Measurements from ENCODE around the gene TMUB1. TPM values are rescaled to one million over a fixed set of nuclear protein-coding genes. Genes with fewer than 3 reads are reported as not detected.

TMUB1 gene
- total RNA-seq, 1 experiment from 2014 or later: 43.8 TPM

GRCh38 chr7:151103973-151104372 is 20.7 kb upstream of the TMUB1 start:
- CTCF ChIA-PET: interaction anchor here (0.6 kb wide), 1 partner anchor 20 kb away, joined by 3 read pairs; no protein-coding TSS in a partner anchor
- DNase-seq (ENCODE audit: low spot score): no peak
- Histone ChIP-seq H3K9me3 (ENCODE audit: low read depth, low read length, poor library complexity, severe bottlenecking) (no peaks in the 10 kb centered on the region), H3K27ac (ENCODE audit: low read depth, low read length, poor library complexity, severe bottlenecking) (no peak overlapping the region), H3K4me1 (ENCODE audit: insufficient read depth, low read length, poor library complexity, severe bottlenecking) (no peaks in the 10 kb centered on the region), H3K36me3 (ENCODE audit: insufficient read depth, low read length, poor library complexity, severe bottlenecking) (no peaks in the 10 kb centered on the region), H3K27me3 (replicated peaks; ENCODE audit: insufficient read depth, low read depth, low read length, poor library complexity) (no peaks in the 10 kb centered on the region), H3K4me3 (ENCODE audit: low read depth, low read length, poor library complexity, severe bottlenecking) (no peak overlapping the region)
- BruUV-seq (replicated peaks): no TSS peak
- POLR2A ChIA-PET (ENCODE audit: low non-redundant PET): no interaction called here
- TF ChIP-seq CTCF (conservative IDR thresholded peaks at IDR 0.05; ENCODE audit: low read depth, low read length): no peak
- no peak for TF ChIP-seq EZH2 (IDR thresholded peaks at IDR 0.05; ENCODE audit: borderline replicate concordance, low read depth, low read length, poor library complexity, severe bottlenecking)
- intact Hi-C loops (cut with micrococcal nuclease; ENCODE audit: unreplicated experiment): no loop called here

- BruUV-seq (replicated peaks): no TSS peak
- no peak overlapping the region for H3K4me3 ChIP-seq (ENCODE audit: low read depth, low read length, poor library complexity, severe bottlenecking)
- no peak for TF ChIP-seq CTCF (conservative IDR thresholded peaks at IDR 0.05; ENCODE audit: low read depth, low read length)
- ChIA-PET POLR2A (ENCODE audit: low non-redundant PET) (no interaction called here), CTCF (no interaction called here)
- no peak for DNase-seq (ENCODE audit: low spot score)
- no peaks in the 10 kb centered on the region for H3K4me1 ChIP-seq (ENCODE audit: insufficient read depth, low read length, poor library complexity, severe bottlenecking)
- H3K36me3 ChIP-seq (ENCODE audit: insufficient read depth, low read length, poor library complexity, severe bottlenecking): no peaks in the 10 kb centered on the region
- no peak overlapping the region for H3K27ac ChIP-seq (ENCODE audit: low read depth, low read length, poor library complexity, severe bottlenecking)
- H3K27me3 ChIP-seq (replicated peaks; ENCODE audit: insufficient read depth, low read depth, low read length, poor library complexity): no peaks in the 10 kb centered on the region
- no peaks in the 10 kb centered on the region for H3K9me3 ChIP-seq (ENCODE audit: low read depth, low read length, poor library complexity, severe bottlenecking)
- intact Hi-C loops (cut with micrococcal nuclease; ENCODE audit: unreplicated experiment): no loop called here
Observed at GRCh38 chr7:151102991-151103390, 19.7 kb upstream of the TMUB1 start.

GRCh38 chr7:151101621-151102396 is 18.5 kb upstream of the TMUB1 start:
- no peak for DNase-seq (ENCODE audit: low spot score)
- Histone ChIP-seq H3K36me3 (ENCODE audit: insufficient read depth, low read length, poor library complexity, severe bottlenecking) (no peaks in the 10 kb centered on the region), H3K27ac (ENCODE audit: low read depth, low read length, poor library complexity, severe bottlenecking) (no peak overlapping the region), H3K4me3 (ENCODE audit: low read depth, low read length, poor library complexity, severe bottlenecking) (no peak overlapping the region), H3K4me1 (ENCODE audit: insufficient read depth, low read length, poor library complexity, severe bottlenecking) (no peaks in the 10 kb centered on the region), H3K9me3 (ENCODE audit: low read depth, low read length, poor library complexity, severe bottlenecking) (no peaks in the 10 kb centered on the region), H3K27me3 (replicated peaks; ENCODE audit: insufficient read depth, low read depth, low read length, poor library complexity) (no peaks in the 10 kb centered on the region)
- no TSS peak for BruUV-seq (replicated peaks)
- POLR2A ChIA-PET (ENCODE audit: low non-redundant PET): no interaction called here
- TF ChIP-seq CTCF (conservative IDR thresholded peaks at IDR 0.05; ENCODE audit: low read depth, low read length): no peak
- no peak for TF ChIP-seq EZH2 (IDR thresholded peaks at IDR 0.05; ENCODE audit: borderline replicate concordance, low read depth, low read length, poor library complexity, severe bottlenecking)
- CTCF ChIA-PET: no interaction called here
- intact Hi-C loops (cut with micrococcal nuclease; ENCODE audit: unreplicated experiment): no loop called here
